Effector memory CD8-positive, alpha-beta T cell (primary cell): Measurements from ENCODE around the gene KRT36.
A peak's percentile ranks its signal among the peaks of the same experiment; 100 is the strongest.

Experiments used
- ATAC-seq: fragments of 150-1000 bp; cut with Tn5 transposase; replicated peaks from 2 replicates; pipeline ENCODE4 v1.10.0; 2021; ENCODE audit warnings: mild to moderate bottlenecking, moderate library complexity
- DNase-seq, 3 experiments: peaks; one replicate each; pipeline ENCODE4 v3.0.0; 2021
- H3K27ac Mint-ChIP-seq, 2 donors: one replicate each; pipeline ENCODE4 v1.8.0; 2022; ENCODE audit warnings: mild to moderate bottlenecking in 2 of 2, mixed read lengths in 2 of 2, moderate library complexity in 2 of 2
- H3K27me3 Mint-ChIP-seq, 2 donors: one replicate each; pipeline ENCODE4 v1.8.0; 2022; ENCODE audit warnings: mixed read lengths in 2 of 2
- H3K36me3 Mint-ChIP-seq: one replicate; pipeline ENCODE4 v1.8.0; 2022; ENCODE audit warnings: mild to moderate bottlenecking, moderate library complexity, mixed read lengths; ENCODE audit not compliant: insufficient read depth
- H3K4me1 Mint-ChIP-seq, 2 donors: one replicate each; pipeline ENCODE4 v1.8.0; 2022; ENCODE audit warnings: low read depth in 2 of 2, mixed read lengths in 2 of 2
- H3K4me3 Mint-ChIP-seq, 2 donors: one replicate each; pipeline ENCODE4 v1.8.0; 2022; ENCODE audit warnings: mild to moderate bottlenecking in 2 of 2, mixed read lengths in 2 of 2, moderate library complexity in 2 of 2
- H3K9me3 Mint-ChIP-seq, 2 donors: one replicate each; pipeline ENCODE4 v1.8.0; 2022; ENCODE audit warnings: mixed read lengths in 2 of 2

The KRT36 gene

DNA sequence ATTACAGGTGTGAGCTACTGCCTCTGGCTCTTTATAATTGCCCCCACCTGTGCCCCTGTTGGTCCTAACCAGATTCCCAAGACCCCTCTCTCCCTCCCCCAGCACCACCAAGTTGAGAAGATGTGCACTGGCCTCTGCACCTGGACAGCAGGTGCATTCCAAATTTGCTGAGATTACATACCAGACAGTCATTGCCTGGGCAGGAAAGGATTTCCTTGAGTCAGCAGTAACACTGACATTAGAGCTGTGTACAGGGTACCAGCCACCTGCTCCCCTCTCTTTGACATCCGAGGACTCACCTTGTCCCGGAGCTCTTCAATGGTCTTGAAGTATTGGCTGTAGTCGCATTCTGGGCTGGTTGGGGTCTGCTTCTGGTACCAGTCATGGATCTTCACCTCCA lies 28.3 kb upstream of the KRT36 start:
- ATAC-seq (no peak), DNase-seq (no peak)
- peaks cover 24 to 77% of the 10 kb centered on the region in 2 donors for H3K27me3 Mint-ChIP-seq
- no peak overlapping the region for H3K27ac Mint-ChIP-seq
- no peaks in the 10 kb centered on the region for H3K9me3 Mint-ChIP-seq
- no peak overlapping the region for H3K4me3 Mint-ChIP-seq
- no peaks in the 10 kb centered on the region for H3K4me1 Mint-ChIP-seq
- H3K36me3 Mint-ChIP-seq, result no peaks in the 10 kb centered on the region

DNA sequence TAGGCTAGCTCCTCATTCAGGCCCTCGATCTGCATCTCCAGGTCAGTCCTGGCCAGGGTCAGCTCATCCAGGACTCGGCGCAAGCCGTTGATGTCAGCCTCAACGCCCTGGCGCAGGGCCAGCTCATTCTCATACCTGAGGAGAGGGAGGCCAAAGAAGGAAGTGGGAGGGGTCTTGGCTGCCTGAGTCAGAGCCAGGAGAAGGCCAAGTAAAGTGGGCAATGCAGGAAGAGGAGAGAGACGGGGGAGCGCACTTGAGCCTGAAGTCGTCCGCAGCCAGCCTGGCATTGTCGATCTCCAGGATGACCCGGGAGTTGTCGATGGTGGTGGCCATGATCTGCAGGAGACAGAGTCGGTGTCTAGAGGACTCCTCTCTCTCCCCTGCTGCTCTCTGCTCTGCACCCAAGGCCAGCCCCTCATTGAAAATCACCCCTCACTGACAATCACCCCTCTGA lies 27.1 kb upstream of the KRT36 start:
- DNase-seq (no peak), ATAC-seq (no peak)
- Mint-ChIP-seq H3K4me1 (no peaks in the 10 kb centered on the region), H3K36me3 (no peaks in the 10 kb centered on the region), H3K27me3 (peaks cover 31 to 82% of the 10 kb centered on the region in 2 donors), H3K27ac (no peak overlapping the region), H3K9me3 (no peaks in the 10 kb centered on the region), H3K4me3 (no peak overlapping the region)

DNA sequence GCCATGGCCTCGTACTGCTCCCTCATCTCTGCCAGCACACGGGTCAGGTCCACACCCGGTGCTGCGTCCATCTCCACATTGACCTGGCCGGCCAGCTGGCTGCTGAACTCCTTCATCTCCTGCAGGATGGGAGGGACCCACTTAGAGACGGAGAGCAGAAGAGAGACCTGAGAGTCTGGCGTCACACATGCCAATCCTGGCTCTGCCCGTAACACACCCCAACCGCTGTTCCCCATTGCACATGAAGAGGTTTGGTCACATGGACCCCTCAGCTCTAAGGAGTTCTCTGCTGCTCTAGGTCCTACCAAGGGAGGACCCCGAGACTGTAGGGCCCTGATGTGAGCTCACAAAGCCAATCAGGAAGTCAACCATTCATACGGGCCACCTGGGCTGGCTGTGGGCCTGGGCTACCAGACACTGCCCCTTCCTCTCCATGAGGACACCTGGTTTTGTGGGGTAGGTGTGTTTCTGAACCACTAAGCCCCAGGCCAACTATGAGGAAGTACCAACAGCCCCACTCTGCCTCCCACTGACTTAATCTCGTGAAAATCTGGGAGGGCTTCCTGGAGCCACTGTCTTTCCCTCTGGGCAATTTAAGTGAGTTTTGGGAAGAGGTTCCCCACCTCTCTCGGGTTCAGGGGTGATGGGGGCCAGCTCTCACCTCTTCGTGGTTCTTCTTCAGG lies 26.6 kb upstream of the KRT36 start:
- no peak overlapping the region for H3K27ac Mint-ChIP-seq

DNA sequence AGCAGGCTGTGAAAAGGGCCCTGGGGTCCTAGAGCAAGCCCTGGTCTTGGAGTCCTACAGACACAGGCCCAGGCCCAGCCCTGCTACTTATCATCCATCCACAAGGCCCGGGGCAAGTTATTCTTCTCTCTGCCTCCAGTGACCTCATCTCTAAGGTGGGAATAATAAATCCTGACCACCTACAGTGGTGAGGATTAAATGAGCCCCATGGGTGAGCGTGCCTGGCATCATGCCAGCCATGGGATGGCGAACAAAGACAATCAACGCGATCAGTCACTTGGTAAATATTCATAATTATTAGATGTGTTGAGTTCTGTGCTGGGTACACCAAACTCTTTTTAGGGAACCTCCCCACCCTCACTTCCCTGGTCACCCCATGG lies 23.4 kb upstream of the KRT36 start:
- Mint-ChIP-seq H3K4me1 (no peaks in the 10 kb centered on the region), H3K4me3 (no peak overlapping the region), H3K27me3 (peaks cover 20 to 59% of the 10 kb centered on the region in 2 donors), H3K27ac (peak overlapping the region in 1 of 2 donors; percentile 29), H3K9me3 (no peaks in the 10 kb centered on the region), H3K36me3 (no peaks in the 10 kb centered on the region)
- ATAC-seq, result no peak
- DNase-seq, result no peak

More for the DNA sequence above, 26.6 kb upstream of the KRT36 start:
- Mint-ChIP-seq H3K9me3 (no peaks in the 10 kb centered on the region), H3K27me3 (peaks cover 31 to 76% of the 10 kb centered on the region in 2 donors), H3K4me1 (no peaks in the 10 kb centered on the region), H3K36me3 (no peaks in the 10 kb centered on the region), H3K4me3 (no peak overlapping the region)
- DNase-seq, result no peak
- no peak for ATAC-seq

DNA sequence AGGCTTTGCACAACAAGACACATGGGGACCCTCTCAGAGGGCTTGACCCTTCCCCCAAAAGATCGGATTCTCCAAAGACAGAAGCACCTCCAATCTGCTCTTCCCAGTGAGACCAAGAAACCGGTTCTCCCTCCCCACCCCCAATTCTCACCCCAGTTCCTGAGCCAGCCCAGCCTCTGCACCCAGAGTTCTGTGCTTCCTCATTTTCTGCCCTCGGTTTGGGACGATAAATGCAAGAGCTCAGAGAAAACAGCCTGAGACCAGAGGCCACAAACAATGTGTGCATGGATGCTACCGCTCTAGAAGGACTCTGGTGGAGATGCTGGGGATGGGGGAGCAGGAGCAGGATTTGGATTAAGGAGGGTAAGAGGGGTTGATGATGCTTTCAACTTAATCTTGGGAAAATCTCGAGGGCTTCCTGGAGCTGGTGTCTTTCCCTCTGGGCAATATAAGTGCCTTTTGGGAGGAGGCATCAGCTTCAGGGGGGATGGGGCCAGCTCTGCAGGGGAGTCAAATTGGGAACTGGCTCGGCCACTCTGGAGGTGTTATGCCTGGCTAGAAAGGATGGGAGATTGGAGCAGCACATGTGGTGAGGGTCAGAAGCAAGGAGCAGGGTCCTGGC lies 22.9 kb upstream of the KRT36 start:
- no peaks in the 10 kb centered on the region for H3K9me3 Mint-ChIP-seq
- no peaks in the 10 kb centered on the region for H3K36me3 Mint-ChIP-seq
- H3K27ac Mint-ChIP-seq, result no peak overlapping the region
- DNase-seq (no peak), ATAC-seq (no peak)
- no peaks in the 10 kb centered on the region for H3K4me1 Mint-ChIP-seq
- no peak overlapping the region for H3K4me3 Mint-ChIP-seq
- peaks cover 17 to 54% of the 10 kb centered on the region in 2 donors for H3K27me3 Mint-ChIP-seq

DNA sequence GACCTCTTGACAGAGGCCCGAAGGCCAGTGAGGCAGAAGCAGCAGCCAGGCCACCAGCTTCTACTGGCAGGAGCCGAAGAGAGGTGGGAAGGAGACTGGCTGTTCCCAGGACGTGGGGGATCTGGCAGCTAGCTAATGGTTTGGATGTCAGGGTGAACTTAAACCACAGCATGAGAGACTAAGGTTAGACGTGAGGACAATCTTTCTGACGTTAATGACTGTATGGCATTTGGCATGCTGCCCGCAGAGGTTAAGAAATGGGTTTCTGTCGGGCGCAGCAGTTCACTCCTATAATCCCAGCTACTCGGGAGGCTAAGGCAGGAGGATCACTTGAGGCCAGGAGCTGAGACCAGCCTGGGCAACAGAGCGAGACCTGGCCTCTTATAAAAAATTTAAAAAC lies 22.0 kb upstream of the KRT36 start:
- no peak for DNase-seq
- Mint-ChIP-seq H3K9me3 (no peaks in the 10 kb centered on the region), H3K27ac (no peak overlapping the region), H3K36me3 (no peaks in the 10 kb centered on the region), H3K27me3 (peaks cover 12 to 44% of the 10 kb centered on the region in 2 donors), H3K4me3 (no peak overlapping the region), H3K4me1 (no peaks in the 10 kb centered on the region)
- no peak for ATAC-seq

DNA sequence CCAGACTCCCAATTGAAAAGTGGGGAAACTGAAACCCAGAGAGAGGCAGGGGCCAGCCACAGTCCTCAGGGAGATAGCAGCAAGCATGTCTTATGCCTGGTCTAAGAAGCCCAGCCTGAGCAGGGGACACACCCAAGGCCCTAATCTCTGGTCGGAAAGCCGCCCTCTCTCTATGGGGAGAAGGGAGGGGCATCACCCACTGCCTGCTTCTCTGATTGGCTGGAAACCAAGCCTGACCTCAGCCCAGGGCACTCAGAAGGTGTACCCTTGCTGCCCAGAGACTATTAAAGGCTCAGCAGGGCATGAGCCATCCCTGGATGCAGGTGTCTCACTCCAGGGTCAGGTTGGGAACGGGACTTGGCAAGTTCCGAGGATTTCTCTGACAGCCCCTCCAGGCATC lies 21.4 kb upstream of the KRT36 start:
- no peaks in the 10 kb centered on the region for H3K36me3 Mint-ChIP-seq
- peaks cover 12 to 38% of the 10 kb centered on the region in 2 donors for H3K27me3 Mint-ChIP-seq
- no peaks in the 10 kb centered on the region for H3K4me1 Mint-ChIP-seq
- ATAC-seq (no peak), DNase-seq (no peak)
- no peak overlapping the region for H3K4me3 Mint-ChIP-seq
- H3K27ac Mint-ChIP-seq, result no peak overlapping the region
- H3K9me3 Mint-ChIP-seq, result no peaks in the 10 kb centered on the region

DNA sequence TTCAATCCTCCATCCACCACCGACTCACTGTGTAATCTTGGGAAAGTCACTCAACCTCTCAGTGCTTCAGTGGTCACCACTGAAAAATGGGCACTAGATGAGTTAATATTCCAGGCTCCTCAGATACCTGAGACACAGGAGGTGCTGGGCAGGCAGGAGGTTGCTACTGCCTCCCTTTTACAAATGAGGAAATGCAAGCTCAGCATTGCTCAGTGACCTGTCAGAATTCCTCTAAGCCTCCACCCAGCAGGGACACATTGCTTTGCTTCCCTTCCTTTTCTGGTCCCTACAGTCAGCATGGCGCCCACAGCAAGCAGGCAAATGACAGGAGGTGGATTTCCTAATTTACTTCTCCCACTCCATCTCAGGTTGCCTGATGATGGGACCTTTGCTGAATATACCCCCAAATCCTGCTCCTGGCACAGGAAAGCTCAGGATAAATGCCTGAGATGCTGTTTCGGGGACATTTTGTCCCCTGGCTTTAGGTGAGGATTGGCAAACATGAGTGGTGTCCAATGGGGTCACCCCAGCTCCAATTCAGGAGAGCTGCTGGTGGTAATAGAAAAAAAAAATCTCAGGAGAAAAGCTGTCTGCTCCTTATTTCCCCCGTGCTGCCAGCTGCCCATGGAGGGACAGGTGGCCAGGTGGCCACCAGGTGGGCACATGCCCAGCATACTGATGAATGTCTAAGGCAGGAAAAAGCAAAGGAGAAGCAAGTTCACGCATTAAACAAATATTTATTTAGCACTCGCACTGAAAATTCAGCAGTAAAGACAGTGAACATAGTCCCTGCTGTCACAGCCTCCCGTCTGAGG lies 20.7 kb upstream of the KRT36 start:
- DNase-seq (no peak), ATAC-seq (no peak)
- Mint-ChIP-seq H3K27me3 (peaks cover 12 to 32% of the 10 kb centered on the region in 2 donors), H3K9me3 (no peaks in the 10 kb centered on the region), H3K4me1 (no peaks in the 10 kb centered on the region), H3K4me3 (no peak overlapping the region), H3K36me3 (no peaks in the 10 kb centered on the region), H3K27ac (no peak overlapping the region)

DNA sequence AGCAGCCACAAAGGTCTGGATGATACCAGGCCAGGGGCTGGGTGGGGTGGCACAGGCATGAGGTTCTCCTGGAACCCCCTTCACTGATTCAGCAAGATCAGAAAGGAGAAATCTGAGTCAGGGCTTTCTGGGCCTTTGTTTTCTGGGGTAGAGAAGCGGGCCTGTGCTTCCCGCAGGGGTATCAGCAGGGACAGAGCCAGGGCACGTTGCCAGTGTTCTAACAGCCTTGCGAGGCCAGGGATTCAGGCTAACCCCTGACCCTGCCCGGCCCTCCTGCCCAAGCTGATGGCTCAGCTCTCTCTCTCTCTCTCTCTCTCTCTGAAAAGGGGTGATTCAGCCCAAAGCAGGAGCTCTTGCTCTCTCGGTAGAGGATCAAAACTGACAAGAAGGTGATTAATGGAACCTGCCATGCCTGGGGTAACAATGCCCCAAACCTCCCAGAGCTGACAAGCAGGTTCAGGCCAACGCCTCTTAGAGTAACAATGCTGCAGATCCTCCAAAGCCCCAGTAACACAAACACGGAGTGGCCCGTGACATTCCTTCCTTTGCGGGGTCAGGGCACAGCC lies 17.7 kb upstream of the KRT36 start:
- Mint-ChIP-seq H3K27me3 (peaks cover 5 to 13% of the 10 kb centered on the region in 2 donors), H3K36me3 (no peaks in the 10 kb centered on the region), H3K4me1 (no peaks in the 10 kb centered on the region), H3K9me3 (no peaks in the 10 kb centered on the region), H3K4me3 (no peak overlapping the region), H3K27ac (no peak overlapping the region)
- DNase-seq (no peak), ATAC-seq (no peak)

DNA sequence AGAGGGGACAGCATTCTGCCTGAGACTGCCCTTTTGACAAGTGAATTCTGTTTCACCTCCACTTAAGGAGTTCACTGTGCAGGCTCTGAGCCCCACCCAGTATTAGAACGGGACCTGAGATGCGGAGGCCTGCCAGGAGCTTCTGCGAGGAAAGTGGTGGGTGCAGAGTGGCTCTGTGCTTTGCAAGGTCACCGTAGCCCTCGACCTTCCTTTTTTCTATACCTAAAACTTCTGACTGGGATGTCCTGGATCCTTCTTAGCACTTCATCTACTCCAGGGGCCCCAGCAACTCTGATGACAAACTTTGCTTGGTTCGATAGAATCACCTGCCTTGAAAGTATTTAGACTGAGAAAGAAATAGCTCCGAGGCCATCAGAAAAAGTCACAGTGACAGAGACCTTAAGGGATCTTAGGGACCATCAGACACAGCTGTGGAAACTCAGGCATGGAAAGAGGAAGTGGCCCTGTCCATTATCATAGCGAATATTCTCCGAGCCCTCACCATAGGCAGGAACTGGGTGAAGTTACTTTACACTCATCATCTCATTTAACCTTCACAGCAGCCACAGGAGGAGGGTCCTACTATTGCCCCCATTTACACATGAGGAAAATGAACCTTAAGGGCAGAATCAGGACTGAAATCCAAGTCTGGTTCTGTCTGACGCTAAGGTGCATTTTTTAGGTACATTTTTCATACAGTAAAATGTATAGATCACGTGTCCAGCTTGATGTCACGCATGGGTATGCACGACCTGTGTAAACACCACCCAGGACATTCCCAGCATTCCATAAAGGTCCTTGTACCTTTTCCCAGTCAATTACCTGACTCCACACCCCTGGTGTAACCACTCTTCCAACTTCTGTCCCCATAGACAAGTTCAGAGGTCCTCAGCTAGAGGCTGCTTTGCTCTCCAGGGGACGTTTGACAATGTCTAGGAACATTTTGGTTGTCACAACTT lies 16.4 kb upstream of the KRT36 start:
- Mint-ChIP-seq H3K4me1 (no peaks in the 10 kb centered on the region), H3K4me3 (no peak overlapping the region), H3K27me3 (peaks cover 6 to 15% of the 10 kb centered on the region in 2 donors), H3K27ac (no peak overlapping the region), H3K9me3 (no peaks in the 10 kb centered on the region), H3K36me3 (no peaks in the 10 kb centered on the region)
- no peak for ATAC-seq
- no peak for DNase-seq

DNA sequence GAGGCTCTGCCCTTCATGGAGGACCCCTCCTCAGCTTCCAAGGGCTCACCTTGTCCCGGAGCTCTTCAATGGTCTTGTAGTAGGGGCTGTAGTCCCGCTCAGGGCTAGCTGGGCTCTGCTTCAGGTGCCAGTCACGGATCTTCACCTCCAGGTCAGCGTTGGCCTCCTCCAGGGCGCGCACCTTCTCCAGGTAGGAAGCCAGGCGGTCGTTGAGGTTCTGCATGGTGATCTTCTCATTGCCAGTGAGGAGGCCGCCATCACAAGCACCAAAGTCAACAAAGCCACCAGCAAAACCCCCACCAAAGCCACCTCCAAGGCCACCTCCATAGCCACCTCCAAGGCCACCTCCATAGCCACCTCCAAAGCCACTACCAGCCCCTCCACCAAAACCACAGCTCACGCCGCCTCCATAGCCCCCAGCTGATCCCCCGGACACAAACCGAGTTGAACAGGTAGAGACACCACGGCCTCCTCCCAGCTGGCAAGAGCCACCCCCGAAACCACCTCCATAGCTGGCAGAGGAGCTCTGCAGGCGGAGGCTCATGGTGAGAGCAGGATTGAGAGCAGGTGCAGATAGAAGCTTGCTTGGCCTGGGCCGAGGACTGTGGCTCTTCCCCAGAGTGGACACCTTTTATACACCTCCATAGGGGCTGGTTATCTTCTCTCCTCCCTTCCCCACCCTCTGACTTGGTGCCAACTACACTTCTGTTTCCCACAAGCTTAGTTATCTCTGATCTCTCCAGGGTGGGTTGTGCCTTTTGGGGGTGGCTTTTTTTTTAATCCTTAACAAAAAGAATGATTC lies 15.5 kb upstream of the KRT36 start, which contains the start of gene KRT13:
TSS of gene KRT13 (minus strand) at position 606 of the 802 bp plus-strand sequence. CDS start at position 544, 62 bp downstream.
- ATAC-seq, result no peak
- H3K9me3 Mint-ChIP-seq, result no peaks in the 10 kb centered on the region
- no peak within 1 kb of the TSS for H3K4me3 Mint-ChIP-seq
- no peak within 1 kb of the TSS for H3K27ac Mint-ChIP-seq
- no peaks in the 10 kb centered on the region for H3K36me3 Mint-ChIP-seq
- H3K27me3 Mint-ChIP-seq, result peaks cover 8 to 15% of the 10 kb centered on the region in 2 donors
- H3K4me1 Mint-ChIP-seq, result no peaks in the 10 kb centered on the region
- DNase-seq, result no peak
